Mucosa of descending colon (tissue), 3 donors: ENCODE data around the gene ACOT12. TPM values are rescaled to one million over a fixed set of nuclear protein-coding genes. Genes with fewer than 3 reads are reported as not detected.

Experiments used
- ATAC-seq: fragments of 200-7000 bp; cut with Tn5 transposase; one replicate; pipeline ENCODE4 v1.9.1; 2020; ENCODE audit warnings: mild to moderate bottlenecking, moderate library complexity
- DNase-seq, 3 donors: peaks; one replicate each; pipeline ENCODE4 v3.0.0-alpha.2; 2020
- H3K36me3 ChIP-seq: fragments of 200-600 bp; one replicate; pipeline ENCODE4 v1.8.0; 2021; ENCODE audit warnings: low read depth, mild to moderate bottlenecking
- H3K4me1 ChIP-seq: fragments of 200-600 bp; one replicate; pipeline ENCODE4 v1.8.0; 2021; ENCODE audit warnings: low read depth, mild to moderate bottlenecking
- H3K4me3 ChIP-seq: fragments of 200-600 bp; one replicate; pipeline ENCODE4 v1.8.0; 2021; ENCODE audit warnings: mild to moderate bottlenecking
- H3K9me3 ChIP-seq: fragments of 200-600 bp; one replicate; pipeline ENCODE4 v1.8.0; 2021; ENCODE audit warnings: mild to moderate bottlenecking
- CTCF ChIP-seq: fragments of 200-600 bp; IDR thresholded peaks from one replicate; pipeline ENCODE4 v1.8.0; 2022; ENCODE audit warnings: antibody characterized with exemption, mild to moderate bottlenecking
- intact Hi-C, 2 donors: fragments of 100-400 bp; cut with DNase I in 1 of 2; cut with micrococcal nuclease in 1 of 2; formaldehyde crosslinking; loops; one replicate each; pipeline versions ENCODE4 v1.11.0 to v1.11.1; 2022; cut with DNase I, micrococcal nuclease
- total RNA-seq, 3 donors: library from RNA; stranded (reverse); fragmentation: NEBNext Ultra II Directional in 2 of 3; extraction: Animal tissue kit (Norgen Biotek cat#: 25700) in 2 of 3; gene quantifications; one replicate each; pipeline versions ENCODE4 v1.2.1 to v1.2.4, GENCODE V29; 2021 to 2023
- donor health status: DM: no; HTN: no; CAD: no; lungs with moderate emphysema.
- donor health status: DM: no; HTN: no; CAD: no.
- donor health status: DM: no; HTN: yes; CAD: no.

Gene ACOT12
- total RNA-seq, 3 donors from 2014 or later = not detected

GRCh38 chr5:81334304-81335061, 59.5 kb downstream of the ACOT12 start:
- DNase-seq (no peak), ATAC-seq (no peak)
- no peaks in the 10 kb centered on the region for H3K36me3 ChIP-seq
- H3K9me3 ChIP-seq = no peaks in the 10 kb centered on the region
- H3K4me3 ChIP-seq = no peak overlapping the region
- TF ChIP-seq CTCF = no peak
- no peaks in the 10 kb centered on the region for H3K4me1 ChIP-seq
- intact Hi-C loops = no loop called here

- no peak for ATAC-seq
Measured at GRCh38 chr5:81326554-81326953, 67.4 kb downstream of the ACOT12 start.

GRCh38 chr5:81317536-81317935, 76.4 kb downstream of the ACOT12 start:
- ATAC-seq (no peak), DNase-seq (no peak)
- H3K9me3 ChIP-seq = no peaks in the 10 kb centered on the region
- intact Hi-C loops = no loop called here
- H3K4me1 ChIP-seq = no peaks in the 10 kb centered on the region
- TF ChIP-seq CTCF = no peak
- H3K36me3 ChIP-seq = no peaks in the 10 kb centered on the region
- H3K4me3 ChIP-seq = no peak overlapping the region

More at GRCh38 chr5:81326554-81326953, 67.4 kb downstream of the ACOT12 start:
- no peak overlapping the region for H3K4me3 ChIP-seq
- H3K4me1 ChIP-seq = no peaks in the 10 kb centered on the region
- no peaks in the 10 kb centered on the region for H3K36me3 ChIP-seq
- no peak for DNase-seq
- no peaks in the 10 kb centered on the region for H3K9me3 ChIP-seq
- intact Hi-C loops = no loop called here
- no peak for TF ChIP-seq CTCF

- H3K9me3 ChIP-seq = no peaks in the 10 kb centered on the region
- intact Hi-C loops = no loop called here
- no peak overlapping the region for H3K4me3 ChIP-seq
- no peak for ATAC-seq
- H3K36me3 ChIP-seq = no peaks in the 10 kb centered on the region
- H3K4me1 ChIP-seq = no peaks in the 10 kb centered on the region
- DNase-seq = no peak
- TF ChIP-seq CTCF = no peak
Measured at GRCh38 chr5:81316571-81316970, 77.4 kb downstream of the ACOT12 start.

GRCh38 chr5:81315830-81316229, 78.1 kb downstream of the ACOT12 start:
- no peak for DNase-seq
- intact Hi-C loops = no loop called here
- Histone ChIP-seq H3K36me3 (no peaks in the 10 kb centered on the region), H3K9me3 (no peaks in the 10 kb centered on the region), H3K4me3 (no peak overlapping the region), H3K4me1 (no peaks in the 10 kb centered on the region)
- no peak for ATAC-seq
- TF ChIP-seq CTCF = no peak
